DND-41 (cell line): ENCODE data around the gene PIF1.

ENCODE experiments used
- ATAC-seq: fragments of 200-7000 bp; cut with Tn5 transposase; 3 replicates; pipeline ENCODE4 v1.9.1; 2021; ENCODE audit warnings: low read depth; ENCODE audit not compliant: insufficient read depth
- DNase-seq: peaks from one replicate; pipeline ENCODE4 v3.0.0-alpha.2; 2020
- H2AFZ ChIP-seq: 2 replicates; pipeline ENCODE4 v1.6.0; 2012; ENCODE audit warnings: low read depth, low read length
- H3K27ac ChIP-seq: 2 replicates; pipeline ENCODE4 v1.5.1; 2012; ENCODE audit warnings: low read length, inconsistent platforms
- H3K27me3 ChIP-seq: fragments of 200-600 bp; sonication (generic); 2 replicates; pipeline ENCODE4 v1.6.0; 2012; ENCODE audit warnings: low read length, mild to moderate bottlenecking, inconsistent platforms; ENCODE audit not compliant: insufficient read depth, poor library complexity
- H3K36me3 ChIP-seq: 2 replicates; pipeline ENCODE4 v1.5.1; 2012; ENCODE audit warnings: low read length, inconsistent platforms; ENCODE audit not compliant: insufficient read depth
- H3K4me1 ChIP-seq: 2 replicates; pipeline ENCODE4 v1.5.1; 2012; ENCODE audit warnings: mild to moderate bottlenecking, low read length; ENCODE audit not compliant: insufficient read depth
- H3K4me2 ChIP-seq: 2 replicates; pipeline ENCODE4 v1.6.0; 2012; ENCODE audit warnings: mild to moderate bottlenecking, moderate library complexity, low read length, inconsistent platforms; ENCODE audit not compliant: insufficient read depth
- H3K4me3 ChIP-seq, 2 experiments: fragments of 200-600 bp in 1 of 2; shearing (Covaris generic) in 1 of 2; 2 replicates each; pipeline ENCODE4 v1.5.1; 2012 to 2016; ENCODE audit warnings: inconsistent platforms in 2 of 2, low read length in 2 of 2, mild to moderate bottlenecking in 2 of 2, low read depth in 1 of 2, moderate library complexity in 1 of 2
- H3K79me2 ChIP-seq: 2 replicates; pipeline ENCODE4 v1.6.0; 2012; ENCODE audit warnings: low read length, inconsistent platforms; ENCODE audit not compliant: insufficient read depth
- H3K9ac ChIP-seq: 2 replicates; pipeline ENCODE4 v1.6.0; 2012; ENCODE audit warnings: low read depth, mild to moderate bottlenecking, inconsistent platforms, low read length, moderate library complexity
- H3K9me3 ChIP-seq: 2 replicates; pipeline ENCODE4 v1.5.1; 2012; ENCODE audit warnings: low read length, moderate library complexity, mild to moderate bottlenecking, inconsistent platforms; ENCODE audit not compliant: insufficient read depth, severe bottlenecking
- H4K20me1 ChIP-seq: 2 replicates; pipeline ENCODE4 v1.6.0; 2012; ENCODE audit warnings: low read length; ENCODE audit not compliant: insufficient read depth
- EZH2 ChIP-seq: IDR thresholded peaks from 3 replicates; pipeline ENCODE4 v1.6.1; 2012; ENCODE audit warnings: borderline replicate concordance, low read depth, mild to moderate bottlenecking, moderate library complexity, low read length, inconsistent platforms; ENCODE audit not compliant: severe bottlenecking
- TF ChIP-seq, protein P1 (sequence below): IDR thresholded peaks from 2 replicates; pipeline ENCODE4 v1.5.1; 2012; ENCODE audit warnings: borderline replicate concordance, low read length, moderate library complexity, mild to moderate bottlenecking; ENCODE audit not compliant: poor library complexity, severe bottlenecking; ENCODE audit errors: extremely low read depth

The PIF1 gene

DNA sequence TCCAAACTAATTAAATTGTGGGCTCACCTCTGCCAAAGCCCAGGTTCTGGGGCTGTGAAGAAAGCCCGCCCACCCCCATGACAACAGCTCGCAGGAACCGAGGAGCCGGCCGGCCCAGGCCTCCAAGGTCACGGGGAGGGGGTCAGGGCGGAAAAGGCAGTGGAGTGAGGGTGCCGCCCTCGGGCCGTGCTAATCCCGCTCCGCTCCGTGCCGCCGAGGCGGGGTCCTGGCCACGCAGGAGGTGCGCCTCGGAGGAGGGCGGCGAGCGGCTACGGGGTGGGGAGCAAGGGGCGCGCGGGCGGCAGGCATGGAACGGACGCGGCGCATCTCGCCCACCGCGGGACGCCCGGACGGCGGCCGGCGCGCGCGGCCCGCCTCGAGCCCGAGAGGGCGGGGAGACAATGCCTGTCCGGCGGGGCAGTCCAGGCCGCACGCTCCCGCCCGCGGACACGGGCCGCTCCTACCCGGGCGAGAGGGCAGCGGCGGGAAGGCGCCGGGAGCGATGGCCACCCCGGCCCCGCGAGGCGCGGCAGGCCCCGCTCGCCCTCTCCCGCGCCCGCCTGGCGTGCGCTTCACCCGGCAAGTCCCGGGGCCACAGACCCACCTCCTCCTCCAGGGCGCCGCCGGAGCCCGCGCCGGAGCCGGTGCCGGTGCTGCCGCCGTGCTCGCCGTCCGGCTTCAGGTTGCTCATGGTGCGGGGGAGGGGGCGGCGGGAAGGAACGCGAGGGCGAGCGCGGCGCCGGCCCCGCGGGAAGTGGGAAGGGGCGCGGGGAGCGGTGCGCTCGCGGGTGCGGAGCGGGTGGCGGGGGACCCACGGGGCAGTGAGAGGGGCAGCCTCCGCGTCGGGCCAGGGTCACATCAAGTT is 50.6 kb downstream of the PIF1 start:
- H2AFZ ChIP-seq, result peak overlapping the region; percentile 16; the same call in 1 of the 2 replicates
- H3K27me3 ChIP-seq, result no peaks in the 10 kb centered on the region
- peaks cover 7% of the 10 kb centered on the region for H3K4me1 ChIP-seq
- H3K9me3 ChIP-seq, result no peaks in the 10 kb centered on the region
- H3K79me2 ChIP-seq, result no peaks in the 10 kb centered on the region
- DNase-seq (no peak), ATAC-seq (peak; percentile 19; the same call in 2 of the 3 replicates)
- no peak overlapping the region for H3K27ac ChIP-seq
- H3K4me3 ChIP-seq, result peak overlapping the region in 1 of 2 experiments; percentile 41; a peak in 2 of 4 replicates
- no peaks in the 10 kb centered on the region for H3K36me3 ChIP-seq
- H3K9ac ChIP-seq, result no peak overlapping the region; the same call in 1 of the 2 replicates
- TF ChIP-seq EZH2, result no peak
- TF ChIP-seq, protein P1, sequence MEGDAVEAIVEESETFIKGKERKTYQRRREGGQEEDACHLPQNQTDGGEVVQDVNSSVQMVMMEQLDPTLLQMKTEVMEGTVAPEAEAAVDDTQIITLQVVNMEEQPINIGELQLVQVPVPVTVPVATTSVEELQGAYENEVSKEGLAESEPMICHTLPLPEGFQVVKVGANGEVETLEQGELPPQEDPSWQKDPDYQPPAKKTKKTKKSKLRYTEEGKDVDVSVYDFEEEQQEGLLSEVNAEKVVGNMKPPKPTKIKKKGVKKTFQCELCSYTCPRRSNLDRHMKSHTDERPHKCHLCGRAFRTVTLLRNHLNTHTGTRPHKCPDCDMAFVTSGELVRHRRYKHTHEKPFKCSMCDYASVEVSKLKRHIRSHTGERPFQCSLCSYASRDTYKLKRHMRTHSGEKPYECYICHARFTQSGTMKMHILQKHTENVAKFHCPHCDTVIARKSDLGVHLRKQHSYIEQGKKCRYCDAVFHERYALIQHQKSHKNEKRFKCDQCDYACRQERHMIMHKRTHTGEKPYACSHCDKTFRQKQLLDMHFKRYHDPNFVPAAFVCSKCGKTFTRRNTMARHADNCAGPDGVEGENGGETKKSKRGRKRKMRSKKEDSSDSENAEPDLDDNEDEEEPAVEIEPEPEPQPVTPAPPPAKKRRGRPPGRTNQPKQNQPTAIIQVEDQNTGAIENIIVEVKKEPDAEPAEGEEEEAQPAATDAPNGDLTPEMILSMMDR, result no peak
- H4K20me1 ChIP-seq, result no peaks in the 10 kb centered on the region
- peak overlapping the region; percentile 55 for H3K4me2 ChIP-seq

DNA sequence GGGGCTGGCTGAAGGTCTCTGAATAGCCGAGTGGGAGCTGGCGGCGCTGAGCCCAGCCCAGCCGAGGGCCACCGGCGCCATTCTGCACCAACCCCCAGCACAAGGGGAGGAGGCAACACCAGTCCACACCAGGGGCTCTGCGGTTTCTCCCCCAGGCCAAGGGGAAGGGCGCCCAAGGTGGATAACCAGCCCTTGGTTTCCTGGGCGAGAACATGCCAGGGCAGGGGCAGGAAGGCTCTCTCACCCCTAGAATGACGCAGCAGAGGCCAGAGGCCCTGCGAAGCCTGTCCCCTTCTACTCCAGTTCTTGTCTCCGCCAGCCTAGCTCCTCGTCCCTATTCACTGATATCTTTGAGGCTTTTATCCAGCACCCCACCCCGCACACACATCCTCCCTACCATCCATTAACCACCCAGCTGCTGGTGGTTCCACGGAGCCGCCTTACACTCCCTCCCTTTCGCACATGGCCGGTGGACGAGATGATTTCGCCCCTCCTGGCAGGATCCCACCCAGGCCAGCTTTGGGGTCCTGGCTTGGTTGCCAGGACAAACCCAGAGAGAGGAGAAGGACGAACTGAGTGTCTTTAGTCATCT is 51.3 kb downstream of the PIF1 start:
- DNase-seq, result no peak
- Histone ChIP-seq H3K4me2 (no peak overlapping the region), H3K4me3 (no peak overlapping the region), H3K9me3 (no peaks in the 10 kb centered on the region), H3K9ac (no peak overlapping the region), H4K20me1 (no peaks in the 10 kb centered on the region), H3K36me3 (no peaks in the 10 kb centered on the region), H3K27ac (no peak overlapping the region), H2AFZ (no peak overlapping the region), H3K27me3 (no peaks in the 10 kb centered on the region), H3K4me1 (peaks cover 7% of the 10 kb centered on the region), H3K79me2 (no peaks in the 10 kb centered on the region)
- no peak for ATAC-seq
- TF ChIP-seq, protein P1, result no peak
- no peak for TF ChIP-seq EZH2

DNA sequence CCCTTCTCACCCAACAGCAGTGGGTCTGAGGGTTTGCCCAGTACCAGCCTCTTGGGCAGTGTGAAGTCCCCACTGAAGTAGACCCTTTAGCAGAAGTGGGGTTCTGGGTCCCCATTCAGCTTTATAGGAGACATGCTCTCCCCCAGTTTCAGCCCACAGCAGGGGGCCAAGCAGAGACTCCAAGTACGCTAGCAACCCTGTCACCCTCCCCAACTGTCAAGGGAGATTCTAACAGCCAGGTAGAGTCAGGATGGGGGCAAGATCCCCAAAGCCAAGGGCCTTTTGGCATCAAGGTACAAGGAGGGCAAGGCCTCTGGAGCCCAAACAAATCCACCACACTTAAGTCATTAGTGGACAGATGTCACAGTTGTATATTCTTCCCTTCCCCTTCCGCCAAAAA is 51.8 kb downstream of the PIF1 start:
- Histone ChIP-seq H3K4me2 (no peak overlapping the region), H3K9ac (no peak overlapping the region)
- no peak for ATAC-seq

More for the DNA sequence above, 51.8 kb downstream of the PIF1 start:
- no peaks in the 10 kb centered on the region for H3K27me3 ChIP-seq
- H2AFZ ChIP-seq, result no peak overlapping the region
- H3K4me3 ChIP-seq, result no peak overlapping the region
- peaks cover 7% of the 10 kb centered on the region for H3K4me1 ChIP-seq
- H3K36me3 ChIP-seq, result no peaks in the 10 kb centered on the region
- no peak overlapping the region for H3K27ac ChIP-seq
- DNase-seq, result no peak
- H3K79me2 ChIP-seq, result no peaks in the 10 kb centered on the region
- no peak for TF ChIP-seq EZH2
- TF ChIP-seq, protein P1, result no peak
- H3K9me3 ChIP-seq, result no peaks in the 10 kb centered on the region
- H4K20me1 ChIP-seq, result no peaks in the 10 kb centered on the region
